Measurements from ENCODE around the gene MICU2.

Gene MICU2

GRCh38 chr13:21478881-21479808 is 124.8 kb downstream of the MICU2 start:
- DNase-seq, result peak; percentile 32

GRCh38 chr13:21476893-21477472 is 127.0 kb downstream of the MICU2 start:
- peak; percentile 91 for DNase-seq

GRCh38 chr13:21475115-21475514 is 128.9 kb downstream of the MICU2 start:
- no peak for DNase-seq

- no peak for DNase-seq
Observed at GRCh38 chr13:21470785-21471184, 133.2 kb downstream of the MICU2 start.

- DNase-seq, result no peak
Observed at GRCh38 chr13:21466527-21466926, 137.4 kb downstream of the MICU2 start.

GRCh38 chr13:21465710-21466160 is 138.2 kb downstream of the MICU2 start:
- no peak for DNase-seq

- DNase-seq, result no peak
Observed at GRCh38 chr13:21463424-21463823, 140.5 kb downstream of the MICU2 start.

- no peak for DNase-seq
Observed at GRCh38 chr13:21461131-21461530, 142.8 kb downstream of the MICU2 start.

GRCh38 chr13:21458813-21459701 is 144.9 kb downstream of the MICU2 start, which contains the start of gene ZDHHC20:
Gene ZDHHC20 (minus strand): TSS chr13:21459303. CDS start chr13:21459171, 132 bp downstream.
- DNase-seq, result peak; percentile 96

- DNase-seq, result peak; percentile 72
Observed at GRCh38 chr13:21458451-21458812, 145.5 kb downstream of the MICU2 start.

- DNase-seq, result no peak
Observed at GRCh38 chr13:21453387-21454081, 150.4 kb downstream of the MICU2 start.

GRCh38 chr13:21450936-21451335 is 153.0 kb downstream of the MICU2 start:
- no peak for DNase-seq

- no peak for DNase-seq
Observed at GRCh38 chr13:21446656-21447055, 157.3 kb downstream of the MICU2 start.

GRCh38 chr13:21445759-21446158 is 158.2 kb downstream of the MICU2 start:
- no peak for DNase-seq

- DNase-seq, result no peak
Observed at GRCh38 chr13:21443171-21443570, 160.8 kb downstream of the MICU2 start.

All from stimulated activated CD8-positive, alpha-beta memory T cell treated with anti-CD3 and anti-CD28 coated beads, Interleukin-4, amount 100 ng/mL, for 48 hours (primary cell).